22Rv1 (cell line): ENCODE measurements around the gene FAM174B.

Source experiments
- H3K27ac ChIP-seq: fragments of 450-650 bp; 2 replicates; pipeline ENCODE4 v1.5.1; 2017
- CTCF ChIP-seq: fragments of 450-650 bp; IDR thresholded peaks from 2 replicates; pipeline ENCODE4 v1.5.1; 2017; ENCODE audit warnings: mild to moderate bottlenecking
- ZFX ChIP-seq: fragments of 450-650 bp; IDR thresholded peaks from 2 replicates; pipeline ENCODE4 v1.6.1; 2017; ENCODE audit warnings: antibody characterized with exemption, borderline replicate concordance

FAM174B gene

DNA sequence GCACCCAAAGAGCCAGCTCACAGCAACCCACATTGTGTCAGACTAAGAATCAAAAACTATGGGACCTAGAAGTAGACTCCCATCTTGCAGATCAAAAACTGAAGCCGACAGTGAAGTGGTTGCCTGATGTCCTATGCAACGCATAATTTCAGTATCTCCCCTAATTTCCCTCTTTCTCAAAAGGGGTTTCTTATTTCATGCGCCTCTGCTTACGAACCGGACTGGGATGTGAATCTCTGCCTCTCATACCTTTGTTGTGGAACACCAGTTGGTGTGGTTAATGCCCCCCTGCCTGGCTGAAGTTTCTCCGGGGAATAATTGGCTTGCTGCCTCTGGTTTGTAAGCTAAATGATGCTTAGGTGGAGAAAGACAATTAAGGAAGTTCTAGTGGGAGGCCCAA is 514 bp upstream of the FAM174B start:
- no peak overlapping the region for H3K27ac ChIP-seq
- TF ChIP-seq CTCF (no peak), ZFX (no peak)

DNA sequence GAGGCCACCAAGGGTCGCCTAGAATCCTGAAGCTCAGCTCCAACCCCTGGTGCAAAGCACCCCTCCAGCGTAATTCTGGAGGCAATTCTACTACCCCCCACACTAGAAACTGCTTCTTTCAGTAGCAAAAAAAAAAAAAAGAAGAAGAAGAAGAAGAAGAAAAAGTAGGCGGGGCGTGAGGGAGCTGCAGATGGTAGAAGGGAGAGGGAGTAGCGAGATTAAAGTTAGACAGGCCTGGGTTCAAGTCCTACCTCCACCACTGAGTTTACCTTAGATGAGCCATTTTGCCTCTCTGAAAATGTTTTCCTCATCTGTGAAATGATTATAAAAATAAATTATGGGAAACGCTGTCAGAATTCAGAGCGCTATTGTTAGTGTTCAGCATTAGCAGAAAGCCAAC is 913 bp downstream of the FAM174B start:
- peak overlapping the region; percentile 46; the same call in 1 of the 2 replicates for H3K27ac ChIP-seq
- TF ChIP-seq ZFX, result no peak
- no peak for TF ChIP-seq CTCF

GRCh38 chr15:92653836-92654539 is 1.6 kb downstream of the FAM174B start:
- H3K27ac ChIP-seq, result 0 out of 2 replicates have a peak overlapping the region, but pooled peaks have one; percentile 46
- peak; percentile 8; the same call in 1 of the 2 replicates for TF ChIP-seq CTCF
- no peak for TF ChIP-seq ZFX

- no peak overlapping the region for H3K27ac ChIP-seq
- TF ChIP-seq ZFX (no peak), CTCF (no peak)
Measured at GRCh38 chr15:92653366-92653765, 2.2 kb downstream of the FAM174B start.

- no peak overlapping the region for H3K27ac ChIP-seq
- TF ChIP-seq CTCF (no peak), ZFX (no peak)
Measured at GRCh38 chr15:92652576-92652966, 3.0 kb downstream of the FAM174B start.

DNA sequence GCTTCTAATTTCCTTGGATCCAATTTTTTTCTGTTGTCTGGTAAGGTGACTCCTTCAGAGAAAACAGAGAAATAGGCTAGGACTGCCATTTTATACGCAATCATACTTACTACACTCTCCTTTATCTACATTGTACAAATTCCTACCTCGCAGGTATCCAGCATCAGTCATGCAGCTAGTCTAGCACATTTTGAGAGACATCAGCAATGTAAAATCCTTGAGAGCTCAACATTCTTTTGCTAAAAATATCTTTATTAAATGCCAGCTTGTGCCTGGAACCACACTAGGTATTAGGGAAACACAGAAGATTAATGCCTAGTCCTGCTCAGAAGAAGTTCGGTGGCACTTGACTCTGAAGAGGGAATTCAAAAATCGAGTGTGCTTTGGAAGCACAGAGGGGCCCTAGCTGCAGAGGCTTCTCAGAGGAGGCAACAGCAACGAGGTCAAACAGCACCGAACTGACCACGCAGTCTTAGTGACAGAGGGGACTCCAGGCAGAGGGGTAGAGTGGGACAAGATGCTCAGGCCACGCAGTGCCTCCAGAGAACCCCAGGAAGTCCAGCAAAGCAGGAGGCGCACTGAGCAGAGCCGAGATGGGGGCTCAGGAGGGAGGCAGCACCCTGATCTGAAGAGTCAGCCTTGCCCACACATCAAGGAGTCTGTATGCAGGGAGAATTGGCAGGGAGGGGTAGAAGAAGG is 3.5 kb downstream of the FAM174B start:
- H3K27ac ChIP-seq, result no peak overlapping the region
- no peak for TF ChIP-seq CTCF
- no peak for TF ChIP-seq ZFX

DNA sequence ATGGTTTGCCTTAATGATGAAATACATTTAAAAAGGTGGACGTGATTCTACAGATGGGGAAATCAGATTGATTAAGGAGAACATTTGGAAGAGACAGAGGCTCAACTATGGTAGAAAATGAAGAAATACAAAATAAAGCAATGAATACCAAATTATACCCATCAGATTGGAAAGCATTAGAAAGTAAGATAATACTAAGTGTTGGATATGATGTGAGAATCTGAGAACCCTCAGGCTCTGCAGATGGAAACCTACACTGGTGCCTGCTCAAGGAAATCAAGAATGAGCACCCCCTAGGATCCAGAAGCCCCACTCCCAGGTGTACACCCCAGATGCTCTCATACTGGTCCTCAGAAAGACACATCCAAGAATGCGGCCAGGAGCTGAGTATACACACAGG is 4.6 kb downstream of the FAM174B start:
- no peak overlapping the region for H3K27ac ChIP-seq
- TF ChIP-seq ZFX (no peak), CTCF (no peak)
